K562 (cell line): ENCODE results near the gene LRRC70. TPM values are rescaled to one million over a fixed set of nuclear protein-coding genes. Genes with fewer than 3 reads are reported as not detected.
A peak's percentile ranks its signal among the peaks of the same experiment; 100 is the strongest.

Source experiments
- ATAC-seq: fragments of 200-7000 bp; cut with Tn5 transposase; 3 replicates; pipeline ENCODE4 v1.9.1; 2020; ENCODE audit warnings: moderate library complexity
- BruUV-seq: library from RNA; stranded (reverse); fragments of 400-500 nt; replicated peaks from 2 replicates; lab custom pipeline; 2021; lab: Mats Ljungman, UMichigan
- CTCF ChIA-PET: fragments of 300-600 bp; formaldehyde crosslinking; extraction: SDS; loops from one replicate; lab custom pipeline; 2021; ENCODE audit warnings: low intra/inter-chr PET ratio; lab: Yijun Ruan, JAX
- POLR2A ChIA-PET: fragments of 300-600, 350-650 bp; sonication (Branson Sonifier 250); formaldehyde crosslinking; extraction: SDS; loops from one replicate; lab custom pipeline; 2021; ENCODE audit warnings: antibody characterized with exemption, inconsistent platforms; lab: Yijun Ruan, JAX
- DNase-seq, 4 experiments: peaks; one replicate each; pipeline versions ENCODE4 v3.0.0 to v3.0.0-alpha.2; 2011 to 2018; ENCODE audit warnings: low spot score in 3 of 4, mixed read lengths in 3 of 4; ENCODE audit errors: extremely low read depth in 1 of 4
- FAIRE-seq: peaks from 2 replicates; lab custom pipeline; 2011; peaks lifted over from hg19 to GRCh38; lab: Jason Lieb, UNC
- H2AFZ ChIP-seq: 2 replicates; pipeline ENCODE4 v1.6.0; 2011; ENCODE audit warnings: low read depth, low read length, control low read depth, inconsistent platforms
- H3K27ac ChIP-seq: fragments of 200-600 bp; 3 replicates; pipeline ENCODE4 v1.8.0; 2011; ENCODE audit warnings: low read depth, mild to moderate bottlenecking, control low read depth, inconsistent platforms, low read length, moderate library complexity, mixed read lengths; ENCODE audit errors: extremely low read depth
- H3K27me3 ChIP-seq, 2 experiments: fragments of 300-600 bp in 1 of 2; 2 replicates in 1 of 2; 3 replicates in 1 of 2; pipeline versions ENCODE4 v1.6.0 to v1.8.0; 2011; ENCODE audit warnings: inconsistent platforms in 2 of 2, low read length in 2 of 2, mild to moderate bottlenecking in 1 of 2, mixed read lengths in 1 of 2, moderate library complexity in 1 of 2; ENCODE audit not compliant: control insufficient read depth in 2 of 2, insufficient read depth in 2 of 2
- H3K36me3 ChIP-seq: fragments of 300-600 bp; 3 replicates; pipeline ENCODE4 v1.8.0; 2011; ENCODE audit warnings: mild to moderate bottlenecking, low read length, inconsistent platforms; ENCODE audit not compliant: control insufficient read depth, insufficient read depth
- H3K4me1 ChIP-seq, 2 experiments: fragments of 200-600 bp in 1 of 2; replicated peaks in 1 of 2; 2 replicates in 1 of 2; 3 replicates in 1 of 2; pipeline versions ENCODE4 v1.5.1 to v1.8.0; 2011; ENCODE audit warnings: inconsistent platforms in 2 of 2, low read length in 2 of 2, mild to moderate bottlenecking in 1 of 2, mixed read lengths in 1 of 2, moderate library complexity in 1 of 2; ENCODE audit not compliant: control insufficient read depth in 2 of 2, insufficient read depth in 2 of 2
- H3K4me2 ChIP-seq: 2 replicates; pipeline ENCODE4 v1.6.1; 2011; ENCODE audit warnings: low read length, control low read depth, inconsistent platforms, mixed read lengths; ENCODE audit not compliant: insufficient read depth
- H3K4me3 ChIP-seq: fragments of 200-600 bp; sonication (generic), shearing (Covaris generic); 2 replicates; pipeline ENCODE4 v1.5.1; 2016; ENCODE audit warnings: control low read depth, inconsistent platforms
- H3K79me2 ChIP-seq: fragments of 200-600 bp; 3 replicates; pipeline ENCODE4 v1.8.0; 2011; ENCODE audit warnings: low read length, inconsistent platforms; ENCODE audit not compliant: control insufficient read depth, insufficient read depth
- H3K9ac ChIP-seq, 2 experiments: 2 replicates each; pipeline versions ENCODE4 v1.6.0 to v1.6.1; 2011; ENCODE audit warnings: low read depth in 2 of 2, low read length in 2 of 2, control low read depth in 1 of 2, inconsistent platforms in 1 of 2, mild to moderate bottlenecking in 1 of 2, mixed read lengths in 1 of 2; ENCODE audit not compliant: insufficient read depth in 1 of 2
- H3K9me1 ChIP-seq: one replicate; pipeline ENCODE4 v1.6.0; 2011; ENCODE audit warnings: inconsistent platforms, mild to moderate bottlenecking, low read length, moderate library complexity; ENCODE audit not compliant: control insufficient read depth, insufficient read depth
- H3K9me3 ChIP-seq: replicated peaks from 2 replicates; pipeline ENCODE4 v1.5.1; 2011; ENCODE audit warnings: low read depth, low read length, inconsistent platforms; ENCODE audit not compliant: control insufficient read depth, insufficient read depth
- H4K20me1 ChIP-seq: replicated peaks from 2 replicates; pipeline ENCODE4 v1.6.1; 2011; ENCODE audit warnings: low read length, inconsistent platforms, mixed read lengths; ENCODE audit not compliant: control insufficient read depth, insufficient read depth
- ARID1B ChIP-seq: fragments of 450-650 bp; IDR thresholded peaks from 2 replicates; pipeline ENCODE4 v1.6.1; 2016; ENCODE audit warnings: antibody characterized with exemption, mild to moderate bottlenecking, inconsistent platforms
- CTBP1 ChIP-seq: fragments of 450-650 bp; IDR thresholded peaks from 2 replicates; pipeline ENCODE4 v1.6.1; 2016; ENCODE audit warnings: borderline replicate concordance
- DPF2 ChIP-seq: fragments of 450-650 bp; IDR thresholded peaks from 2 replicates; pipeline ENCODE4 v1.6.1; 2016
- ESRRA ChIP-seq: fragments of 450-650 bp; IDR thresholded peaks from 2 replicates; pipeline ENCODE4 v1.6.1; 2014; ENCODE audit warnings: low read depth, mild to moderate bottlenecking, moderate library complexity, borderline replicate concordance
- ETV6 ChIP-seq, 3 experiments: fragments of 150-350 bp in 1 of 3; sonication (generic) in 1 of 3; formaldehyde crosslinking in 1 of 3; IDR thresholded peaks; 2 replicates each; pipeline versions ENCODE4 v1.6.1 to v1.8.0; 2014 to 2022; ENCODE audit warnings: borderline replicate concordance in 2 of 3, low read depth in 2 of 3, antibody characterized with exemption in 1 of 3, low read length in 1 of 3, mild to moderate bottlenecking in 1 of 3, missing genetic modification reagents in 1 of 3
- HDAC6 ChIP-seq: IDR thresholded peaks from 2 replicates; pipeline ENCODE4 v1.6.1; 2012; ENCODE audit warnings: low read depth, mild to moderate bottlenecking, control low read depth, inconsistent platforms, low read length, moderate library complexity
- HOXB6 ChIP-seq: fragments of 250-450 bp; sonication (Bioruptor Pico); IDR thresholded peaks from 2 replicates; pipeline ENCODE4 v1.5.1; 2022; ENCODE audit warnings: mild to moderate bottlenecking, borderline replicate concordance
- JUND ChIP-seq, 2 experiments: IDR thresholded peaks; 2 replicates in 1 of 2; 3 replicates in 1 of 2; pipeline ENCODE4 v1.6.1; 2011; ENCODE audit warnings: borderline replicate concordance in 2 of 2, low read depth in 2 of 2, low read length in 2 of 2, improper control_type of control experiment in 1 of 2, missing biosample characterization in 1 of 2, missing genetic modification characterization in 1 of 2, missing genetic modification reagents in 1 of 2
- KAT2B ChIP-seq: IDR thresholded peaks from one replicate; pipeline ENCODE4 v1.6.1; 2012; ENCODE audit warnings: low read depth, mild to moderate bottlenecking, control low read depth, inconsistent platforms, low read length, moderate library complexity
- KDM1A ChIP-seq, 2 experiments: fragments of 450-650 bp; IDR thresholded peaks; 2 replicates each; pipeline ENCODE4 v1.6.1; 2016; ENCODE audit warnings: mild to moderate bottlenecking in 2 of 2
- KDM4B ChIP-seq, 2 experiments: fragments of 450-650 bp in 1 of 2; sonication (generic) in 1 of 2; IDR thresholded peaks; 2 replicates each; pipeline ENCODE4 v1.6.1; 2016 to 2017; ENCODE audit warnings: borderline replicate concordance in 2 of 2, antibody characterized with exemption in 1 of 2, low read depth in 1 of 2, mild to moderate bottlenecking in 1 of 2
- LARP7 ChIP-seq: fragments of 450-650 bp; IDR thresholded peaks from 2 replicates; pipeline ENCODE4 v1.6.1; 2016
- POLR2A ChIP-seq: fragments of 450-650 bp; conservative IDR thresholded peaks from 2 replicates; pipeline ENCODE4 v1.6.1; 2016
- SMARCA4 ChIP-seq: fragments of 450-650 bp; IDR thresholded peaks from 2 replicates; pipeline ENCODE4 v1.6.1; 2016
- SMARCB1 ChIP-seq: IDR thresholded peaks from 2 replicates; pipeline ENCODE4 v1.6.1; 2011; ENCODE audit warnings: improper control_type of control experiment, low read depth; ENCODE audit not compliant: insufficient read length
- SMARCE1 ChIP-seq: fragments of 450-650 bp; IDR thresholded peaks from 2 replicates; pipeline ENCODE4 v1.7.1; 2016; ENCODE audit warnings: mild to moderate bottlenecking
- TAL1 ChIP-seq: fragments of 450-650 bp; IDR thresholded peaks from 2 replicates; pipeline ENCODE4 v1.6.1; 2016; ENCODE audit warnings: mild to moderate bottlenecking
- ZEB2 ChIP-seq: fragments of 450-650 bp; IDR thresholded peaks from 2 replicates; pipeline ENCODE4 v1.6.1; 2016
- ZNF133 ChIP-seq: fragments of 250-450 bp; sonication (Bioruptor Pico); IDR thresholded peaks from 2 replicates; pipeline ENCODE4 v1.4.0; 2020; ENCODE audit warnings: mild to moderate bottlenecking
- ZNF384 ChIP-seq: IDR thresholded peaks from 2 replicates; pipeline ENCODE4 v1.6.1; 2012; ENCODE audit warnings: low read depth, low read length, improper control_type of control experiment
- ZNF707 ChIP-seq: fragments of 250-450 bp; sonication (Bioruptor Pico); conservative IDR thresholded peaks from 2 replicates; pipeline ENCODE4 v1.8.0; 2022; ENCODE audit warnings: inconsistent platforms, mild to moderate bottlenecking, moderate library complexity
- ZNF75A ChIP-seq: fragments of 450-650 bp; formaldehyde crosslinking; IDR thresholded peaks from 2 replicates; pipeline ENCODE4 v1.4.0; 2020; ENCODE audit warnings: mild to moderate bottlenecking
- ZNF764 ChIP-seq: fragments of 250-450 bp; sonication (Bioruptor Pico); IDR thresholded peaks from 2 replicates; pipeline ENCODE4 v1.4.0; 2020; ENCODE audit warnings: low read depth, mild to moderate bottlenecking, moderate library complexity
- ZNF785 ChIP-seq: fragments of 250-450 bp; sonication (Bioruptor Pico); IDR thresholded peaks from 2 replicates; pipeline ENCODE4 v1.4.0; 2020; ENCODE audit warnings: mild to moderate bottlenecking
- ZSCAN29 ChIP-seq: fragments of 450-650 bp; IDR thresholded peaks from 2 replicates; pipeline ENCODE4 v1.6.1; 2017
- in situ Hi-C: fragments of 300-500 bp; cut with MboI; formaldehyde crosslinking; loops from 4 replicates; pipeline ENCODE4 v1.15.0; 2018; ENCODE audit warnings: inconsistent platforms, mixed read lengths
- intact Hi-C: fragments of 100-400 bp; cut with micrococcal nuclease; formaldehyde crosslinking; loops from 2 replicates; pipeline ENCODE4 v1.14.2; 2022
- polyA plus RNA-seq, 8 experiments: library from polyadenylated mRNA; depleted of rRNA in 4 of 8; stranded (reverse) in 5 of 8; unstranded in 3 of 8; fragments of >200 nt; fragmentation: Nextera tagmentation in 2 of 8; fragmentation: Illumina TruSeq in 1 of 8; extraction: Ambion mirVana in 2 of 8; extraction: Trizol in 1 of 8; gene quantifications; 2 replicates each; pipeline versions ENCODE4 v1.2.1 to v1.2.3, GENCODE V29; 2011 to 2014; ENCODE audit warnings: inconsistent platforms in 1 of 8, missing spikeins in 1 of 8
- total RNA-seq, 7 experiments: library from RNA; depleted of rRNA in 6 of 7; stranded (reverse); fragments of >200 nt in 6 of 7; fragmentation: Illumina TruSeq in 2 of 7; extraction: Trizol in 2 of 7; gene quantifications; 2 replicates each; pipeline versions ENCODE4 v1.2.1 to v1.2.3, GENCODE V29; 2011 to 2021; ENCODE audit warnings: low replicate concordance in 1 of 7
- TF ChIP-seq, protein P1 (sequence below): IDR thresholded peaks from 2 replicates; pipeline ENCODE4 v1.6.1; 2011; ENCODE audit not compliant: insufficient read length; ENCODE audit errors: extremely low read depth

LRRC70 gene
- total and polyA plus RNA-seq, 9 of the 15 experiments (the other 6 are each of a cell fraction or from before 2014, with no cell fraction given): 0.21 to 2.1 (median 0.73) TPM

DNA sequence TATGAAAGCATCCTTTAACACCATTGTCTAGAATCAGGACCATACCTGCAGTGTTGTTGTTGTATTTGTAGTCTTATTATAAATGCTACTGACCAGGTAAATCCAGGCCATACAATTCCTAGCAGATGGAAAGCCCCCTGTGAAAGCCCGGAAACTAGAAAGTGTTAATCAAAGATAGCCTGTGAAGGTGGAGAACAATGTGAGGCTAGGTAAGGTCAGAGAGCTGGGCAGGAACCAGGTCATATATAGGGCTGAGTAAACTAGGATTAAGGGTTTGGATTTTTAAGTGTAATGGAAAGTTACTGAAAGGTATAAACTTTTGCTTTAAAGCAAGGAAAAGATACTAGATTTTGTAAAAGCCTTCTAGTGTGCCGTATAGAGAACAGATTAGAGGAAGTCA is 6.7 kb downstream of the LRRC70 start (continued):
- TF ChIP-seq HOXB6 (CRISPR knock-in tag): no peak
- TF ChIP-seq ZNF785 (CRISPR knock-in tag): no peak
- TF ChIP-seq ETV6 (IDR thresholded peaks at IDR 0.05; ENCODE audit: borderline replicate concordance in 1 of 2, low read depth in 2 of 2, low read length in 1 of 2): no peak
- TF ChIP-seq ETV6 (CRISPR knock-in tag; IDR thresholded peaks at IDR 0.05; ENCODE audit: borderline replicate concordance): no peak

DNA sequence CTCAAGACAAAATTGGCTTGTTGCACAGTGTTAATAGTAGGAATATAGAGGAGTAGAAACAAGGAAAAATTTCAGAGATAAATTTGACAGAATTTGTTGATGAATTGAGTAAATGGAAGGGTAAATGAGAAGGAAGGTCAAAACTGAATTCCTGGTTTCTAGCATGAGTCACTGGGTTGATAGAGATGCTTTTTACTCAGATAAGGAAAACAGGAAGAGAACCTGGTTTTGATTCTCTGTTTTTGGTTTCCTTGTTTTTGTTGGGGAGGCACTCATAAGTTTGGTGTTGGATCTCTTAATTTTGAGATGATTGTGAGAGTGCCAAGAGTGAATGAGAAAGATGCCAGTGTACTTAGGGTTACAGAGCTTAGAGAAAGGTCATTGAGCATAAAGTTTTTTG is 7.1 kb downstream of the LRRC70 start:
- Histone ChIP-seq H4K20me1 (no peaks in the 10 kb centered on the region), H3K4me3 (no peak overlapping the region), H3K27ac (peak overlapping the region; percentile 37; the same call in 1 of the 3 replicates), H3K4me1 (peaks cover 3 to 14% of the 10 kb centered on the region in 2 experiments; a peak in 2 of 5 replicates), H3K36me3 (peaks cover 20% of the 10 kb centered on the region; the same call in 2 of the 3 replicates), H2AFZ (no peak overlapping the region), H3K9ac (no peak overlapping the region), H3K9me3 (no peaks in the 10 kb centered on the region), H3K4me2 (no peak overlapping the region), H3K79me2 (no peaks in the 10 kb centered on the region; the same call in 2 of the 3 replicates), H3K9me1 (no peaks in the 10 kb centered on the region), H3K27me3 (no peaks in the 10 kb centered on the region)
- intact Hi-C loops (no loop called here), in situ Hi-C loops (no loop called here)
- no peak for FAIRE-seq
- ATAC-seq: peak; percentile 24
- ChIA-PET CTCF (no interaction called here), POLR2A (interaction anchor here (0.9 to 1.0 kb wide), 2 partner anchors 9 to 15 kb away, joined by 3 to 4 read pairs; no protein-coding TSS in a partner anchor)
- peak in 2 of 4 experiments; percentile 33 to 34 for DNase-seq
- BruUV-seq: no TSS peak
- no peak for TF ChIP-seq SMARCB1
- peak; percentile 54 for TF ChIP-seq ESRRA
- no peak for TF ChIP-seq ZNF707 (CRISPR knock-in tag)
- no peak for TF ChIP-seq ZSCAN29
- no peak for TF ChIP-seq ZNF75A
- TF ChIP-seq JUND (IDR thresholded peaks at IDR 0.05; ENCODE audit: borderline replicate concordance, low read depth, low read length): peak; percentile 94
- peak; percentile 89; the same call in 2 of the 3 replicates for TF ChIP-seq JUND (tag; IDR thresholded peaks at IDR 0.05; ENCODE audit: borderline replicate concordance, low read depth, low read length)
- TF ChIP-seq ZNF133: no peak
- no peak for TF ChIP-seq TAL1
- peak; percentile 86 for TF ChIP-seq SMARCA4
- TF ChIP-seq DPF2: peak; percentile 80
- no peak for TF ChIP-seq KDM4B (IDR thresholded peaks at IDR 0.05; ENCODE audit: borderline replicate concordance in 2 of 2, low read depth in 1 of 2)
- TF ChIP-seq LARP7: no peak
- TF ChIP-seq KAT2B: no peak
- no peak for TF ChIP-seq HDAC6
- no peak for TF ChIP-seq ZNF764 (CRISPR knock-in tag)
- TF ChIP-seq KDM1A (IDR thresholded peaks at IDR 0.05): peak in 1 of 2 experiments; percentile 60; a peak in 1 of 4 replicates
- peak; percentile 46; the same call in 1 of the 2 replicates for TF ChIP-seq CTBP1
- TF ChIP-seq POLR2A: no peak
- TF ChIP-seq SMARCE1: peak; percentile 92
- TF ChIP-seq ARID1B: peak; percentile 81
- 0 out of 2 replicates have a peak, but pooled peaks have one; percentile 46 for TF ChIP-seq ZEB2
- TF ChIP-seq ZNF384: no peak
- TF ChIP-seq, protein P1, sequence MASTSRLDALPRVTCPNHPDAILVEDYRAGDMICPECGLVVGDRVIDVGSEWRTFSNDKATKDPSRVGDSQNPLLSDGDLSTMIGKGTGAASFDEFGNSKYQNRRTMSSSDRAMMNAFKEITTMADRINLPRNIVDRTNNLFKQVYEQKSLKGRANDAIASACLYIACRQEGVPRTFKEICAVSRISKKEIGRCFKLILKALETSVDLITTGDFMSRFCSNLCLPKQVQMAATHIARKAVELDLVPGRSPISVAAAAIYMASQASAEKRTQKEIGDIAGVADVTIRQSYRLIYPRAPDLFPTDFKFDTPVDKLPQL: no peak
